ENCODE measurements around the gene IL10RA.
A peak's percentile ranks its signal among the peaks of the same experiment; 100 is the strongest.

The IL10RA gene

DNA sequence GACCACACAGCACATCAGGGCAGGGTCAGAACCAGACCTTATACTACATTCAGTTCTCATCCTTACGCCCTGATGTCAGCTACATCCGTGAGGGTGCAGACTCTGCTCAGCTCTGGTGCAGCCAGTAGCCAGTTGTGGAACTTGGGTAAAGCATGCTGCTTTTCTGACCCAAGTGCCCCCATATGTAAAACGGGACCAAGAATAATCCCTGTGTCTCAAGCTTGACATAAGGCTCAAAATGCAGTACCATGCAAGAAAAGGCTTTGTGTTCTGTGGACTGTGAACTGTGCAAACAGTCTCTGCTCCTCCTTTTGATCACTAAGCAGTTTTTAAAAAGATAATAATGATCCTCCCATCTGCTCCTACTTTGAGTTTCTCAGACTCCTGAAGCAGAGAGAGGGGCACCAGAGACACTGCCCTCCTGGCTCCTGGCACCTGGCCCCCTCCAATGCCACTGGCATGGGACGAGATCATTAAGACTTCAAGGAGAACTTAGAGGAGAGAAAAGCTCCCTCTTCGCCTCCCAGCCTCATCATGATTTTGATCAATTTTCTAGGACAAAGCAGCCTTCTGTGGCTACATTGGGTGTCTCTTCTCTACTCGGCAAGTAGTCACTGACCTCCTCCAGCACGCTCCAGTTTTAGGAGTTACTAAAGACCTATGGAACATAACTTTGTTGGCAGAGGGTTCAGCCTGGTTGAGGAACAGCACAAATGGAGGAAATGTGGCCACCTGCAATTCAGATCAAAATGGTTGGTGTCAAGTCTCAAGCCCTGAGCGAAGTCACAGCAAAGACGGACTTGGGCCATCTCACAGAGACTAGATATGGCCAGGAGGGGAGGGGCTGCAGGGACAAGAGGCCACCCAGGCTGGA, 23.9 kb downstream of the IL10RA start:
- H3K4me3 ChIP-seq (ENCODE audit: low read length) = no peak overlapping the region
- H3K9me2 ChIP-seq (replicated peaks; ENCODE audit: insufficient read depth, low read length) = no peaks in the 10 kb centered on the region
- peaks cover 48% of the 10 kb centered on the region for H3F3A ChIP-seq (ENCODE audit: insufficient read depth, low read length)

DNA sequence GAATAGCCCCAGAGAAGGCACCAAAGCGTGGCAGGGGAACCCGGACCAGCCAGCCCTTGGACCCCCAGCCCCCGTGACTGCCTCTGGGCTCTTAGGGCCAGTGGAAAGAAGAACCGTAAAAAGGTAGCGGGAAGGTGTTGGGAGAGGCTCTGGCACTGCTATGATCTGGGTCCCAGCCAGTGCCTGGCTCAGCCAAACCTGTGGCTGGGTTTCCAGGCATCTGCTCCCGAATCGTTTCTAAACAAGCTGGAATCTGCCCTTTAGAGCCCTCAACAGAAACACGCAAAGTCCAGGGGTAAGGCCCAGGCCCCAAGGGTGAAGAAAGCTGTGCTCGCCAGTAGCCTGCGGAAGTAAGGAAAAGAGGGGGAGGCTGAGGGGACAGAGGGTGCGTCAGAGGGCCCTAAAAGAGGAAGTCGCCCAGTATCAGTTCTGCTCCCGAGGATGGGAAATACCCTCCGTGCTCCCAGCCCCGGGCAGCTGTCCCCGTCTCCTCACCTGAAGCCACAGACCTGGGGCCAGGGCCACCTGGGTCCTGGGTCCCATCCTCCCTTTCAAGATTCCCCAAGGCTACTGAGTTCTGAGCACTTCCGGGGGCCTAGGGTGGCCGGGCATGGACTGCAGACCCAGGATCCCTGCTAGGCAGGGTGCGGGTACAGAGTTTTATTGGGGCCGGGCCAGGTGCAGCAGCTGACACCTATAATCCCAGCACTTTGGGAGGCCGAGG, 24.7 kb downstream of the IL10RA start:
- Histone ChIP-seq H4K20me1 (ENCODE audit: insufficient read depth, low read length) (no peaks in the 10 kb centered on the region), H3K9ac (ENCODE audit: low read length) (peak overlapping the region; percentile 37), H3K4me2 (ENCODE audit: low read depth, low read length) (peak overlapping the region; percentile 48; the same call in 1 of the 2 replicates), H3K9me3 (replicated peaks; ENCODE audit: insufficient read depth, low read length) (no peaks in the 10 kb centered on the region), H2AFZ (ENCODE audit: low read length) (no peak overlapping the region), H3K27me3 (replicated peaks; ENCODE audit: insufficient read depth, low read length) (no peaks in the 10 kb centered on the region), H3K36me3 (replicated peaks; ENCODE audit: insufficient read depth, low read length) (no peaks in the 10 kb centered on the region), H3K4me3 (ENCODE audit: low read length) (no peak overlapping the region), H3K79me2 (ENCODE audit: low read length) (no peaks in the 10 kb centered on the region), H3K4me1 (ENCODE audit: low read length) (peaks cover 49% of the 10 kb centered on the region), H3K9me2 (replicated peaks; ENCODE audit: insufficient read depth, low read length) (no peaks in the 10 kb centered on the region), H3K27ac (ENCODE audit: low read length) (peak overlapping the region; percentile 92), H3F3A (ENCODE audit: insufficient read depth, low read length) (peaks cover 48% of the 10 kb centered on the region)
- TF ChIP-seq EZH2 (optimal IDR thresholded peaks at IDR 0.05; ENCODE audit: low read depth, low read length) (no peak), EZH2phosphoT487 (IDR thresholded peaks at IDR 0.05; ENCODE audit: low read length) (no peak)
- TF ChIP-seq, protein P1, sequence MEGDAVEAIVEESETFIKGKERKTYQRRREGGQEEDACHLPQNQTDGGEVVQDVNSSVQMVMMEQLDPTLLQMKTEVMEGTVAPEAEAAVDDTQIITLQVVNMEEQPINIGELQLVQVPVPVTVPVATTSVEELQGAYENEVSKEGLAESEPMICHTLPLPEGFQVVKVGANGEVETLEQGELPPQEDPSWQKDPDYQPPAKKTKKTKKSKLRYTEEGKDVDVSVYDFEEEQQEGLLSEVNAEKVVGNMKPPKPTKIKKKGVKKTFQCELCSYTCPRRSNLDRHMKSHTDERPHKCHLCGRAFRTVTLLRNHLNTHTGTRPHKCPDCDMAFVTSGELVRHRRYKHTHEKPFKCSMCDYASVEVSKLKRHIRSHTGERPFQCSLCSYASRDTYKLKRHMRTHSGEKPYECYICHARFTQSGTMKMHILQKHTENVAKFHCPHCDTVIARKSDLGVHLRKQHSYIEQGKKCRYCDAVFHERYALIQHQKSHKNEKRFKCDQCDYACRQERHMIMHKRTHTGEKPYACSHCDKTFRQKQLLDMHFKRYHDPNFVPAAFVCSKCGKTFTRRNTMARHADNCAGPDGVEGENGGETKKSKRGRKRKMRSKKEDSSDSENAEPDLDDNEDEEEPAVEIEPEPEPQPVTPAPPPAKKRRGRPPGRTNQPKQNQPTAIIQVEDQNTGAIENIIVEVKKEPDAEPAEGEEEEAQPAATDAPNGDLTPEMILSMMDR (IDR thresholded peaks at IDR 0.05; ENCODE audit: low read length) = no peak
- peak; percentile 72 for DNase-seq

More for the DNA sequence above, 23.9 kb downstream of the IL10RA start:
- Histone ChIP-seq H3K9me3 (replicated peaks; ENCODE audit: insufficient read depth, low read length) (no peaks in the 10 kb centered on the region), H3K79me2 (ENCODE audit: low read length) (no peaks in the 10 kb centered on the region), H3K9ac (ENCODE audit: low read length) (peak overlapping the region; percentile 37), H3K36me3 (replicated peaks; ENCODE audit: insufficient read depth, low read length) (no peaks in the 10 kb centered on the region), H4K20me1 (ENCODE audit: insufficient read depth, low read length) (no peaks in the 10 kb centered on the region), H3K27me3 (replicated peaks; ENCODE audit: insufficient read depth, low read length) (no peaks in the 10 kb centered on the region), H2AFZ (ENCODE audit: low read length) (0 out of 2 replicates have a peak overlapping the region, but pooled peaks have one; percentile 2), H3K4me1 (ENCODE audit: low read length) (peaks cover 49% of the 10 kb centered on the region), H3K27ac (ENCODE audit: low read length) (peak overlapping the region; percentile 92), H3K4me2 (ENCODE audit: low read depth, low read length) (peak overlapping the region; percentile 48; the same call in 1 of the 2 replicates)
- no peak for TF ChIP-seq EZH2phosphoT487 (IDR thresholded peaks at IDR 0.05; ENCODE audit: low read length)
- TF ChIP-seq EZH2 (optimal IDR thresholded peaks at IDR 0.05; ENCODE audit: low read depth, low read length) = no peak
- TF ChIP-seq, protein P1 (IDR thresholded peaks at IDR 0.05; ENCODE audit: low read length) = no peak
- no peak for DNase-seq

- no peaks in the 10 kb centered on the region for H3K27me3 ChIP-seq (replicated peaks; ENCODE audit: insufficient read depth, low read length)
- H3K4me1 ChIP-seq (ENCODE audit: low read length) = peaks cover 49% of the 10 kb centered on the region
- H3K9me2 ChIP-seq (replicated peaks; ENCODE audit: insufficient read depth, low read length) = no peaks in the 10 kb centered on the region
- H3K9me3 ChIP-seq (replicated peaks; ENCODE audit: insufficient read depth, low read length) = no peaks in the 10 kb centered on the region
- peak overlapping the region; percentile 92 for H3K27ac ChIP-seq (ENCODE audit: low read length)
- H4K20me1 ChIP-seq (ENCODE audit: insufficient read depth, low read length) = no peaks in the 10 kb centered on the region
- DNase-seq = peak; percentile 45
- no peak for TF ChIP-seq EZH2phosphoT487 (IDR thresholded peaks at IDR 0.05; ENCODE audit: low read length)
- TF ChIP-seq, protein P1 (IDR thresholded peaks at IDR 0.05; ENCODE audit: low read length) = no peak
- no peak for TF ChIP-seq EZH2 (optimal IDR thresholded peaks at IDR 0.05; ENCODE audit: low read depth, low read length)
- no peaks in the 10 kb centered on the region for H3K36me3 ChIP-seq (replicated peaks; ENCODE audit: insufficient read depth, low read length)
- H3F3A ChIP-seq (ENCODE audit: insufficient read depth, low read length) = peaks cover 48% of the 10 kb centered on the region
- H3K9ac ChIP-seq (ENCODE audit: low read length) = peak overlapping the region; percentile 44
- H2AFZ ChIP-seq (ENCODE audit: low read length) = peak overlapping the region; percentile 21
- no peaks in the 10 kb centered on the region for H3K79me2 ChIP-seq (ENCODE audit: low read length)
- peak overlapping the region; percentile 36; the same call in 1 of the 2 replicates for H3K4me2 ChIP-seq (ENCODE audit: low read depth, low read length)
- no peak overlapping the region for H3K4me3 ChIP-seq (ENCODE audit: low read length)
These were observed 26.0 kb downstream of the IL10RA start for GRCh38 chr11:118012083-118012669.

Measured in MM.1S (cell line).